ENCODE data around the gene ZNF234.

- TF ChIP-seq CTCF (conservative IDR thresholded peaks at IDR 0.05; ENCODE audit: low read length), result no peak
- TF ChIP-seq EZH2phosphoT487 (IDR thresholded peaks at IDR 0.05; ENCODE audit: borderline replicate concordance, low read depth, low read length), result no peak
Measured at GRCh38 chr19:44131955-44132354, 9.4 kb upstream of the ZNF234 start.

Data from OCI-LY7 (cell line).